K562 (cell line): ENCODE measurements around the gene ANKRD23. TPM values are rescaled to one million over a fixed set of nuclear protein-coding genes. Genes with fewer than 3 reads are reported as not detected.

Experiments used
- BRD4 ChIP-seq: fragments of 200-600 bp; sonication (generic); IDR thresholded peaks from 2 replicates; pipeline ENCODE4 v1.6.1; 2017; ENCODE audit warnings: inconsistent platforms
- CBFB ChIP-seq: sonication (generic); formaldehyde crosslinking; IDR thresholded peaks from 2 replicates; pipeline ENCODE4 v1.4.0; 2020; ENCODE audit warnings: mild to moderate bottlenecking, missing genetic modification reagents
- MEIS2 ChIP-seq: fragments of 450-650 bp; IDR thresholded peaks from 2 replicates; pipeline ENCODE4 v1.6.1; 2014; ENCODE audit warnings: mild to moderate bottlenecking; ENCODE audit not compliant: partially characterized antibody
- NRF1 ChIP-seq, 2 experiments: fragments of 450-650 bp; IDR thresholded peaks in 1 of 2; conservative IDR thresholded peaks in 1 of 2; 2 replicates each; pipeline ENCODE4 v1.6.1; 2014; ENCODE audit warnings: mild to moderate bottlenecking in 2 of 2
- PRDM10 ChIP-seq: fragments of 450-650 bp; IDR thresholded peaks from 2 replicates; pipeline ENCODE4 v1.6.1; 2018; ENCODE audit not compliant: partially characterized antibody
- RERE ChIP-seq: sonication (generic); formaldehyde crosslinking; IDR thresholded peaks from 2 replicates; pipeline ENCODE4 v1.8.0; 2023; ENCODE audit warnings: missing genetic modification reagents, mild to moderate bottlenecking, borderline replicate concordance
- SAFB ChIP-seq: fragments of 200-400 bp; formaldehyde crosslinking; IDR thresholded peaks from 2 replicates; pipeline ENCODE4 v1.6.1; 2017; ENCODE audit warnings: low read depth, low read length, borderline replicate concordance
- SOX6 ChIP-seq: fragments of 450-650 bp; IDR thresholded peaks from 2 replicates; pipeline ENCODE4 v1.6.1; 2014; ENCODE audit warnings: mild to moderate bottlenecking
- ZFP91 ChIP-seq: sonication (generic); formaldehyde crosslinking; IDR thresholded peaks from 2 replicates; pipeline ENCODE4 v1.8.0; 2022; ENCODE audit warnings: mild to moderate bottlenecking, missing genetic modification reagents
- ZKSCAN3 ChIP-seq: fragments of 250-450 bp; sonication (Bioruptor Pico); IDR thresholded peaks from 2 replicates; pipeline ENCODE4 v1.4.0; 2020
- ZNF592 ChIP-seq: fragments of 450-650 bp; IDR thresholded peaks from 2 replicates; pipeline ENCODE4 v1.6.1; 2017; ENCODE audit warnings: antibody characterized with exemption, mild to moderate bottlenecking
- ZNF785 ChIP-seq: fragments of 250-450 bp; sonication (Bioruptor Pico); IDR thresholded peaks from 2 replicates; pipeline ENCODE4 v1.4.0; 2020; ENCODE audit warnings: mild to moderate bottlenecking
- polyA plus RNA-seq, 8 experiments: library from polyadenylated mRNA; depleted of rRNA in 4 of 8; stranded (reverse) in 5 of 8; unstranded in 3 of 8; fragments of >200 nt; fragmentation: Nextera tagmentation in 2 of 8; fragmentation: Illumina TruSeq in 1 of 8; extraction: Ambion mirVana in 2 of 8; extraction: Trizol in 1 of 8; gene quantifications; 2 replicates each; pipeline versions ENCODE4 v1.2.1 to v1.2.3, GENCODE V29; 2011 to 2014; ENCODE audit warnings: inconsistent platforms in 1 of 8, missing spikeins in 1 of 8
- total RNA-seq, 7 experiments: library from RNA; depleted of rRNA in 6 of 7; stranded (reverse); fragments of >200 nt in 6 of 7; fragmentation: Illumina TruSeq in 2 of 7; extraction: Trizol in 2 of 7; gene quantifications; 2 replicates each; pipeline versions ENCODE4 v1.2.1 to v1.2.3, GENCODE V29; 2011 to 2021; ENCODE audit warnings: low replicate concordance in 1 of 7

ANKRD23 gene
- total and polyA plus RNA-seq, 9 of the 15 experiments (the other 6 are each of a cell fraction or from before 2014, with no cell fraction given) = 0.32 to 4.8 (median 2.8) TPM

- 0 out of 2 replicates have a peak, but pooled peaks have one; percentile 63 for TF ChIP-seq ZNF592
- TF ChIP-seq SAFB = no peak
- TF ChIP-seq ZNF785 = no peak
- no peak for TF ChIP-seq BRD4
- peak; percentile 21 to 30; a peak in 2 of 4 replicates for TF ChIP-seq NRF1 (conservative IDR thresholded peaks at IDR 0.05 in 1 of 2, IDR thresholded peaks at IDR 0.05 in 1 of 2)
- TF ChIP-seq ZKSCAN3 (CRISPR knock-in tag) = no peak
- TF ChIP-seq CBFB = 0 out of 2 replicates have a peak, but pooled peaks have one; percentile 44
- TF ChIP-seq RERE (CRISPR knock-in tag) = no peak
- TF ChIP-seq PRDM10 = no peak
- 0 out of 2 replicates have a peak, but pooled peaks have one; percentile 50 for TF ChIP-seq ZFP91
- peak; percentile 97 for TF ChIP-seq MEIS2
- TF ChIP-seq SOX6 = 0 out of 2 replicates have a peak, but pooled peaks have one; percentile 39
These were observed 26.9 kb upstream of the ANKRD23 start (continued) for GRCh38 chr2:96870626-96871255.
